ENCODE data around the gene PDE7B.

PDE7B gene

GRCh38 chr6:135851442-135852271 lies at the start of gene PDE7B:
PDE7B (plus strand) TSS chr6:135851701.
- Histone ChIP-seq H3K9me3 (ENCODE audit: low read length) (no peaks in the 10 kb centered on the region), H3K4me1 (ENCODE audit: insufficient read depth, low read length) (peaks cover 12% of the 10 kb centered on the region), H3K4me3 (ENCODE audit: low read depth in 1 of 2, low read length in 2 of 2) (peak within 1 kb of the TSS in 1 of 2 donors; percentile 32), H3K9ac (ENCODE audit: low read length) (no peak within 1 kb of the TSS), H3K36me3 (ENCODE audit: insufficient read depth, low read length) (no peaks in the 10 kb centered on the region), H3K27ac (ENCODE audit: low read depth, low read length) (no peak within 1 kb of the TSS), H3K27me3 (ENCODE audit: control insufficient read depth in 1 of 2, insufficient read depth in 2 of 2, low read length in 2 of 2) (no peaks in the 10 kb centered on the region)

GRCh38 chr6:135801755-135802465 lies 49.6 kb upstream of the PDE7B start:
- no peaks in the 10 kb centered on the region for H3K27me3 ChIP-seq (ENCODE audit: control insufficient read depth in 1 of 2, insufficient read depth in 2 of 2, low read length in 2 of 2)
- H3K9ac ChIP-seq (ENCODE audit: low read length): no peak overlapping the region
- no peaks in the 10 kb centered on the region for H3K4me1 ChIP-seq (ENCODE audit: insufficient read depth, low read length)
- no peak overlapping the region for H3K4me3 ChIP-seq (ENCODE audit: low read depth in 1 of 2, low read length in 2 of 2)
- H3K9me3 ChIP-seq (ENCODE audit: low read length): no peaks in the 10 kb centered on the region
- no peaks in the 10 kb centered on the region for H3K36me3 ChIP-seq (ENCODE audit: insufficient read depth, low read length)
- H3K27ac ChIP-seq (ENCODE audit: low read depth, low read length): no peak overlapping the region

- Histone ChIP-seq H3K4me1 (ENCODE audit: insufficient read depth, low read length) (no peaks in the 10 kb centered on the region), H3K27ac (ENCODE audit: low read depth, low read length) (no peak overlapping the region), H3K27me3 (ENCODE audit: control insufficient read depth in 1 of 2, insufficient read depth in 2 of 2, low read length in 2 of 2) (no peaks in the 10 kb centered on the region)
These were observed 41.0 kb upstream of the PDE7B start for GRCh38 chr6:135810486-135810885.

GRCh38 chr6:135811170-135811569 lies 40.3 kb upstream of the PDE7B start:
- no peak overlapping the region for H3K27ac ChIP-seq (ENCODE audit: low read depth, low read length)
- no peaks in the 10 kb centered on the region for H3K36me3 ChIP-seq (ENCODE audit: insufficient read depth, low read length)
- H3K27me3 ChIP-seq (ENCODE audit: control insufficient read depth in 1 of 2, insufficient read depth in 2 of 2, low read length in 2 of 2): no peaks in the 10 kb centered on the region
- H3K4me1 ChIP-seq (ENCODE audit: insufficient read depth, low read length): no peaks in the 10 kb centered on the region
- no peaks in the 10 kb centered on the region for H3K9me3 ChIP-seq (ENCODE audit: low read length)
- H3K4me3 ChIP-seq (ENCODE audit: low read depth in 1 of 2, low read length in 2 of 2): no peak overlapping the region
- H3K9ac ChIP-seq (ENCODE audit: low read length): no peak overlapping the region

More at GRCh38 chr6:135810486-135810885, 41.0 kb upstream of the PDE7B start:
- Histone ChIP-seq H3K9ac (ENCODE audit: low read length) (no peak overlapping the region), H3K36me3 (ENCODE audit: insufficient read depth, low read length) (no peaks in the 10 kb centered on the region), H3K4me3 (ENCODE audit: low read depth in 1 of 2, low read length in 2 of 2) (no peak overlapping the region), H3K9me3 (ENCODE audit: low read length) (no peaks in the 10 kb centered on the region)

GRCh38 chr6:135811644-135812526 lies 39.6 kb upstream of the PDE7B start:
- Histone ChIP-seq H3K9ac (ENCODE audit: low read length) (no peak overlapping the region), H3K4me1 (ENCODE audit: insufficient read depth, low read length) (no peaks in the 10 kb centered on the region), H3K27ac (ENCODE audit: low read depth, low read length) (no peak overlapping the region), H3K9me3 (ENCODE audit: low read length) (no peaks in the 10 kb centered on the region), H3K27me3 (ENCODE audit: control insufficient read depth in 1 of 2, insufficient read depth in 2 of 2, low read length in 2 of 2) (no peaks in the 10 kb centered on the region), H3K36me3 (ENCODE audit: insufficient read depth, low read length) (no peaks in the 10 kb centered on the region), H3K4me3 (ENCODE audit: low read depth in 1 of 2, low read length in 2 of 2) (no peak overlapping the region)

- Histone ChIP-seq H3K4me3 (ENCODE audit: low read depth in 1 of 2, low read length in 2 of 2) (no peak overlapping the region), H3K4me1 (ENCODE audit: insufficient read depth, low read length) (no peaks in the 10 kb centered on the region), H3K27me3 (ENCODE audit: control insufficient read depth in 1 of 2, insufficient read depth in 2 of 2, low read length in 2 of 2) (no peaks in the 10 kb centered on the region), H3K27ac (ENCODE audit: low read depth, low read length) (no peak overlapping the region), H3K36me3 (ENCODE audit: insufficient read depth, low read length) (no peaks in the 10 kb centered on the region), H3K9me3 (ENCODE audit: low read length) (no peaks in the 10 kb centered on the region), H3K9ac (ENCODE audit: low read length) (no peak overlapping the region)
These were observed 38.1 kb upstream of the PDE7B start for GRCh38 chr6:135813401-135813800.

GRCh38 chr6:135814043-135814442 lies 37.5 kb upstream of the PDE7B start:
- Histone ChIP-seq H3K27ac (ENCODE audit: low read depth, low read length) (no peak overlapping the region), H3K27me3 (ENCODE audit: control insufficient read depth in 1 of 2, insufficient read depth in 2 of 2, low read length in 2 of 2) (no peaks in the 10 kb centered on the region), H3K4me1 (ENCODE audit: insufficient read depth, low read length) (no peaks in the 10 kb centered on the region), H3K9me3 (ENCODE audit: low read length) (no peaks in the 10 kb centered on the region), H3K36me3 (ENCODE audit: insufficient read depth, low read length) (no peaks in the 10 kb centered on the region), H3K9ac (ENCODE audit: low read length) (no peak overlapping the region), H3K4me3 (ENCODE audit: low read depth in 1 of 2, low read length in 2 of 2) (no peak overlapping the region)

GRCh38 chr6:135815216-135815615 lies 36.3 kb upstream of the PDE7B start:
- no peak overlapping the region for H3K27ac ChIP-seq (ENCODE audit: low read depth, low read length)
- no peaks in the 10 kb centered on the region for H3K9me3 ChIP-seq (ENCODE audit: low read length)

GRCh38 chr6:135817035-135817434 lies 34.5 kb upstream of the PDE7B start:
- Histone ChIP-seq H3K27me3 (ENCODE audit: control insufficient read depth in 1 of 2, insufficient read depth in 2 of 2, low read length in 2 of 2) (no peaks in the 10 kb centered on the region), H3K9me3 (ENCODE audit: low read length) (no peaks in the 10 kb centered on the region), H3K36me3 (ENCODE audit: insufficient read depth, low read length) (no peaks in the 10 kb centered on the region), H3K4me3 (ENCODE audit: low read depth in 1 of 2, low read length in 2 of 2) (no peak overlapping the region), H3K9ac (ENCODE audit: low read length) (no peak overlapping the region), H3K27ac (ENCODE audit: low read depth, low read length) (no peak overlapping the region), H3K4me1 (ENCODE audit: insufficient read depth, low read length) (no peaks in the 10 kb centered on the region)

More at GRCh38 chr6:135815216-135815615, 36.3 kb upstream of the PDE7B start:
- Histone ChIP-seq H3K4me3 (ENCODE audit: low read depth in 1 of 2, low read length in 2 of 2) (no peak overlapping the region), H3K9ac (ENCODE audit: low read length) (no peak overlapping the region), H3K27me3 (ENCODE audit: control insufficient read depth in 1 of 2, insufficient read depth in 2 of 2, low read length in 2 of 2) (no peaks in the 10 kb centered on the region), H3K4me1 (ENCODE audit: insufficient read depth, low read length) (no peaks in the 10 kb centered on the region), H3K36me3 (ENCODE audit: insufficient read depth, low read length) (no peaks in the 10 kb centered on the region)

GRCh38 chr6:135819665-135820064 lies 31.8 kb upstream of the PDE7B start:
- no peak overlapping the region for H3K27ac ChIP-seq (ENCODE audit: low read depth, low read length)
- H3K4me3 ChIP-seq (ENCODE audit: low read depth in 1 of 2, low read length in 2 of 2): no peak overlapping the region
- H3K36me3 ChIP-seq (ENCODE audit: insufficient read depth, low read length): no peaks in the 10 kb centered on the region
- H3K27me3 ChIP-seq (ENCODE audit: control insufficient read depth in 1 of 2, insufficient read depth in 2 of 2, low read length in 2 of 2): no peaks in the 10 kb centered on the region
- H3K9ac ChIP-seq (ENCODE audit: low read length): no peak overlapping the region
- no peaks in the 10 kb centered on the region for H3K9me3 ChIP-seq (ENCODE audit: low read length)
- H3K4me1 ChIP-seq (ENCODE audit: insufficient read depth, low read length): no peaks in the 10 kb centered on the region

GRCh38 chr6:135820340-135820739 lies 31.2 kb upstream of the PDE7B start:
- Histone ChIP-seq H3K9me3 (ENCODE audit: low read length) (no peaks in the 10 kb centered on the region), H3K9ac (ENCODE audit: low read length) (no peak overlapping the region), H3K27me3 (ENCODE audit: control insufficient read depth in 1 of 2, insufficient read depth in 2 of 2, low read length in 2 of 2) (no peaks in the 10 kb centered on the region), H3K4me1 (ENCODE audit: insufficient read depth, low read length) (no peaks in the 10 kb centered on the region), H3K4me3 (ENCODE audit: low read depth in 1 of 2, low read length in 2 of 2) (no peak overlapping the region), H3K27ac (ENCODE audit: low read depth, low read length) (no peak overlapping the region), H3K36me3 (ENCODE audit: insufficient read depth, low read length) (no peaks in the 10 kb centered on the region)
